Activated T-cell treated with anti-CD3 and anti-CD28 coated beads, Interleukin-2, amount 50 U/mL, for 48 hours (primary cell): ENCODE results near the gene MACROD2.
"Not testable (repeated sequence)": the region's sequence is repeated elsewhere in the genome, so short reads cannot be mapped to it uniquely, and the experiment has no call there.

Experiments
- DNase-seq, 2 experiments: peaks; one replicate each; pipeline ENCODE4 v3.0.0-alpha.2; 2020

Gene MACROD2

GRCh38 chr20:14889496-14890255, 894.4 kb downstream of the MACROD2 start:
- no peak for DNase-seq

- DNase-seq = no peak
These were observed 895.4 kb downstream of the MACROD2 start for GRCh38 chr20:14890713-14891112.

GRCh38 chr20:14892782-14893181, 897.5 kb downstream of the MACROD2 start:
- DNase-seq = no peak

GRCh38 chr20:14896569-14896968, 901.3 kb downstream of the MACROD2 start:
- no peak for DNase-seq

GRCh38 chr20:14897608-14898007, 902.3 kb downstream of the MACROD2 start:
- DNase-seq = no peak

GRCh38 chr20:14902432-14903089, 907.2 kb downstream of the MACROD2 start:
- DNase-seq = no peak

- no peak for DNase-seq
These were observed 911.7 kb downstream of the MACROD2 start for GRCh38 chr20:14906908-14907434.

- DNase-seq = no peak
These were observed 914.8 kb downstream of the MACROD2 start for GRCh38 chr20:14910126-14910525.

- no peak for DNase-seq
These were observed 918.7 kb downstream of the MACROD2 start for GRCh38 chr20:14913896-14914620.

- DNase-seq = no peak
These were observed 919.3 kb downstream of the MACROD2 start for GRCh38 chr20:14914633-14915032.

GRCh38 chr20:14915356-14915755, 920.0 kb downstream of the MACROD2 start:
- no peak for DNase-seq

- no peak for DNase-seq
These were observed 921.1 kb downstream of the MACROD2 start for GRCh38 chr20:14916360-14916920.

GRCh38 chr20:14918281-14918680, 923.0 kb downstream of the MACROD2 start:
- no peak for DNase-seq

GRCh38 chr20:14918976-14919375, 923.7 kb downstream of the MACROD2 start:
- no peak for DNase-seq

GRCh38 chr20:14919501-14920081, 924.3 kb downstream of the MACROD2 start:
- DNase-seq = no peak

- no peak for DNase-seq
These were observed 926.2 kb downstream of the MACROD2 start for GRCh38 chr20:14921513-14921912.

- no peak for DNase-seq
These were observed 927.4 kb downstream of the MACROD2 start for GRCh38 chr20:14922503-14923267.

GRCh38 chr20:14924433-14924832, 929.1 kb downstream of the MACROD2 start:
- DNase-seq = no peak

GRCh38 chr20:14925300-14925699, 930.0 kb downstream of the MACROD2 start:
- no peak for DNase-seq

GRCh38 chr20:14926436-14926835, 931.1 kb downstream of the MACROD2 start:
- not testable (repeated sequence) for DNase-seq

GRCh38 chr20:14928083-14928482, 932.8 kb downstream of the MACROD2 start:
- no peak for DNase-seq

GRCh38 chr20:14929388-14929787, 934.1 kb downstream of the MACROD2 start:
- DNase-seq = no peak
